ENCODE data around the gene GDPD5.

Gene GDPD5

GRCh38 chr11:75530577-75530976, 4.8 kb upstream of the GDPD5 start:
- Histone ChIP-seq H3K9me3 (ENCODE audit: insufficient read depth, low read length, severe bottlenecking) (no peaks in the 10 kb centered on the region), H3K36me3 (ENCODE audit: insufficient read depth, low read length) (no peaks in the 10 kb centered on the region), H3K79me2 (ENCODE audit: insufficient read depth, low read length) (no peaks in the 10 kb centered on the region), H3K9ac (ENCODE audit: low read depth, low read length) (no peak overlapping the region), H3K27ac (ENCODE audit: low read length) (no peak overlapping the region), H3K4me1 (ENCODE audit: insufficient read depth, low read length) (peaks cover 8% of the 10 kb centered on the region), H3K27me3 (ENCODE audit: insufficient read depth, low read length, poor library complexity) (peaks cover 5% of the 10 kb centered on the region), H4K20me1 (ENCODE audit: insufficient read depth, low read length) (no peaks in the 10 kb centered on the region), H3K4me2 (ENCODE audit: insufficient read depth, low read length) (no peak overlapping the region), H2AFZ (ENCODE audit: low read depth, low read length) (no peak overlapping the region), H3K4me3 (ENCODE audit: low read depth in 1 of 2, low read length in 2 of 2) (no peak overlapping the region)
- DNase-seq (no peak), ATAC-seq (ENCODE audit: insufficient read depth, low read depth) (no peak)
- TF ChIP-seq CTCF (IDR thresholded peaks at IDR 0.05; ENCODE audit: borderline replicate concordance, extremely low read depth, low read length, poor library complexity, severe bottlenecking) (no peak), EZH2 (IDR thresholded peaks at IDR 0.05; ENCODE audit: borderline replicate concordance, low read depth, low read length, severe bottlenecking) (no peak)

DNA sequence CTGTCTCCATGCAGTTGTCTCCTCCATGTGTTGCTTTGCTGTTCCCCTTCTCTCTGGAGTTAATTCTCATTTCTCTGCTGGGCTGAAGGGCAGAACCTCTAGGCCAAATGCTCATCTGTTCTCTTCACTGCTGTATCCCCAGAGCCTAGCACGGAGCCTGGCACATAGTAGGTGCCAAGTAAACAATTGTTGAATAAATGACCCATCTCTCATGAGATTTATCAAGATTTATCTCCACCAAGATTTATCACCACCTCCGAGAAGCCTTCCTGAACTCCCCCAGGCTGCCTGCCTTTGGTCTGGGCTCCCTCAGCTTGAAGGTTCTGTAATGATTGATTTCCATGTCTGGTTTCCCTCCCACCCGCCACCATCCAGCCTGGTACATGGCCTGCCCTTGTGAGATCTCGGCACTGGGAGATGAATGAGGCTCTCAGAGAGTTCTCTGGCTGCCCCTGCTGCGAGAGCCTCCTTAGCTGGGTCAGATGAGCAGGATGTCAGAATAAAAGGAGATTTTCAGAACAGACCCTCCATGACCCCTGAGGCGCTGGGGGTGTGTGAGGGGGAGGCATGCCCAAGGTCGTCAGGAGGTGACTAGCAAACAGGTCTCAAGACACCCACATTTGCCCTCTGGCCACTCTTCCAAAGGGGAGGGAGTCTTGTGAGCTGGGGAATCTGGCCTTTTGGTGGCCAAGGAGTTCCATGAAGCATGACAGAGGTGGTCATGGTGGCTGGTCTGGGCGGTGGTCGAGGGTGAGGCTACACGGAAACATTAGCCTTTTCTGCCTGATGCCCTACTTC, 2.4 kb upstream of the GDPD5 start:
- no peak overlapping the region for H3K4me2 ChIP-seq (ENCODE audit: insufficient read depth, low read length)
- no peak overlapping the region for H3K9ac ChIP-seq (ENCODE audit: low read depth, low read length)
- ATAC-seq (ENCODE audit: insufficient read depth, low read depth) = no peak
- no peak overlapping the region for H3K4me3 ChIP-seq (ENCODE audit: low read depth in 1 of 2, low read length in 2 of 2)
- DNase-seq = no peak
- no peaks in the 10 kb centered on the region for H3K9me3 ChIP-seq (ENCODE audit: insufficient read depth, low read length, severe bottlenecking)
- H3K79me2 ChIP-seq (ENCODE audit: insufficient read depth, low read length) = no peaks in the 10 kb centered on the region
- H2AFZ ChIP-seq (ENCODE audit: low read depth, low read length) = no peak overlapping the region
- TF ChIP-seq CTCF (IDR thresholded peaks at IDR 0.05; ENCODE audit: borderline replicate concordance, extremely low read depth, low read length, poor library complexity, severe bottlenecking) = no peak
- no peak for TF ChIP-seq EZH2 (IDR thresholded peaks at IDR 0.05; ENCODE audit: borderline replicate concordance, low read depth, low read length, severe bottlenecking)
- H4K20me1 ChIP-seq (ENCODE audit: insufficient read depth, low read length) = peaks cover 7% of the 10 kb centered on the region
- H3K27me3 ChIP-seq (ENCODE audit: insufficient read depth, low read length, poor library complexity) = peaks cover 10% of the 10 kb centered on the region
- H3K4me1 ChIP-seq (ENCODE audit: insufficient read depth, low read length) = peaks cover 25% of the 10 kb centered on the region
- no peaks in the 10 kb centered on the region for H3K36me3 ChIP-seq (ENCODE audit: insufficient read depth, low read length)
- H3K27ac ChIP-seq (ENCODE audit: low read length) = no peak overlapping the region

DNA sequence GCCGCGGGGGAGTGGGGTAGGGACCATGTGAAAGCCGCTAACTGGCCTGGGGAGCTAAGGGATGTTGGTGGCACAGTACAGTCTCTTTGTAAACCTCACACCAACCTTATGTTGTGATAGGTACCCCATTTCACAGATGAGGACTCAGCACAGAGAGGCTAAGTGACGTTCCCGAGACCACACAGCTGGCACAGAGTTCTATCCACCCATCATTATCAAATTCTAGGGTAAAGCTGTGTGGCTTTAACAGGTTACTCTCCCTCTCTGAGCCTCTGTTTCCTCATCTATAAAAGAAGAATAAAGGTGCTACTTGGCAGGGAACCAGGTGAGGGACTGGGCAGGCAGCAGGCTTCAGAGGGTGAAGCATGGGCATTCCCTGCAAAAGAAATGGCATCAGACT, 1.4 kb upstream of the GDPD5 start:
- Histone ChIP-seq H3K9me3 (ENCODE audit: insufficient read depth, low read length, severe bottlenecking) (no peaks in the 10 kb centered on the region), H3K79me2 (ENCODE audit: insufficient read depth, low read length) (no peaks in the 10 kb centered on the region), H3K9ac (ENCODE audit: low read depth, low read length) (no peak overlapping the region), H3K4me3 (ENCODE audit: low read depth in 1 of 2, low read length in 2 of 2) (no peak overlapping the region), H4K20me1 (ENCODE audit: insufficient read depth, low read length) (peaks cover 7% of the 10 kb centered on the region), H3K36me3 (ENCODE audit: insufficient read depth, low read length) (no peaks in the 10 kb centered on the region), H2AFZ (ENCODE audit: low read depth, low read length) (no peak overlapping the region), H3K4me1 (ENCODE audit: insufficient read depth, low read length) (peaks cover 25% of the 10 kb centered on the region), H3K4me2 (ENCODE audit: insufficient read depth, low read length) (0 out of 2 replicates have a peak overlapping the region, but pooled peaks have one; percentile 93), H3K27me3 (ENCODE audit: insufficient read depth, low read length, poor library complexity) (peaks cover 10% of the 10 kb centered on the region), H3K27ac (ENCODE audit: low read length) (no peak overlapping the region)
- ATAC-seq (ENCODE audit: insufficient read depth, low read depth) = no peak
- DNase-seq = no peak
- TF ChIP-seq EZH2 (IDR thresholded peaks at IDR 0.05; ENCODE audit: borderline replicate concordance, low read depth, low read length, severe bottlenecking) (no peak), CTCF (IDR thresholded peaks at IDR 0.05; ENCODE audit: borderline replicate concordance, extremely low read depth, low read length, poor library complexity, severe bottlenecking) (no peak)
